GM19467 (cell line): ENCODE results near the gene ANTKMT.

ENCODE experiments used
- ATAC-seq: cut with Tn5 transposase; IDR thresholded peaks from one replicate; pipeline ENCODE4 v1.9.1; 2021; ENCODE audit warnings: mild to moderate bottlenecking, moderate library complexity; ENCODE audit not compliant: unreplicated experiment

ANTKMT gene

GRCh38 chr16:695355-696089 is 25.4 kb upstream of the ANTKMT start:
- ATAC-seq: no peak

- no peak for ATAC-seq
Measured at GRCh38 chr16:698911-699671, 21.9 kb upstream of the ANTKMT start.

- no peak for ATAC-seq
Measured at GRCh38 chr16:700684-701584, 20.0 kb upstream of the ANTKMT start.

GRCh38 chr16:702341-702740 is 18.6 kb upstream of the ANTKMT start:
- no peak for ATAC-seq

GRCh38 chr16:703406-703805 is 17.5 kb upstream of the ANTKMT start:
- no peak for ATAC-seq

GRCh38 chr16:704047-704446 is 16.9 kb upstream of the ANTKMT start:
- no peak for ATAC-seq

- no peak for ATAC-seq
Measured at GRCh38 chr16:704552-705380, 16.2 kb upstream of the ANTKMT start.

GRCh38 chr16:705431-706188 is 15.3 kb upstream of the ANTKMT start, which contains the start of gene FBXL16:
FBXL16 (minus strand) TSS chr16:705801; CDS start chr16:697405, 8,396 bp downstream.
- ATAC-seq: no peak

- no peak for ATAC-seq
Measured at GRCh38 chr16:706189-707061, 14.5 kb upstream of the ANTKMT start.

- no peak for ATAC-seq
Measured at GRCh38 chr16:707062-707538, 13.8 kb upstream of the ANTKMT start.

GRCh38 chr16:708019-708418 is 12.9 kb upstream of the ANTKMT start:
- ATAC-seq: no peak

- no peak for ATAC-seq
Measured at GRCh38 chr16:708959-709358, 12.0 kb upstream of the ANTKMT start.

GRCh38 chr16:709566-710499 is 11.1 kb upstream of the ANTKMT start:
- no peak for ATAC-seq

- ATAC-seq: no peak
Measured at GRCh38 chr16:710500-711075, 10.4 kb upstream of the ANTKMT start.

- ATAC-seq: no peak
Measured at GRCh38 chr16:711084-711483, 9.9 kb upstream of the ANTKMT start.

GRCh38 chr16:711548-712320 is 9.2 kb upstream of the ANTKMT start:
- ATAC-seq: no peak
